SHP77 treated with DMSO at 0.1 percent for 48 hours (cell line): ENCODE data around the gene CDH23.

Source experiments
- DNase-seq: peaks from one replicate; lab custom pipeline; 2025; lab: John Stamatoyannopoulos, UW

CDH23 gene

DNA sequence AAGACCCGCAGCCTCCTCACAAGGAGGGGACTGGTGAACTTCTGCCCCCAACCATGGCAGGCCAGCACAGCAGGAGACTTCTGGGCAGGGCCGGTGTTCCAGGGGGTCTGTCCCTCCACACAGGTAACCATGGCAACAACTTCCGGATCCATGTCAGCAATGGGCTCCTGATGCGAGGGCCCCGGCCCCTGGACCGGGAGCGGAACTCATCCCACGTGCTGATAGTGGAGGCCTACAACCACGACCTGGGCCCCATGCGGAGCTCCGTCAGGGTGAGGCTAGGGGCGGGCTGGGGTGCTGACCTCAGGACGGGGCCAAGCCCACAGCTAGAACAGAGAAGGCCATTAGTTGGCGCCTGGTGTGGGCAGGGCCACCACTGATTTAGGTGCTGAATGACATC lies 328.5 kb downstream of the CDH23 start:
- DNase-seq, result no peak

DNA sequence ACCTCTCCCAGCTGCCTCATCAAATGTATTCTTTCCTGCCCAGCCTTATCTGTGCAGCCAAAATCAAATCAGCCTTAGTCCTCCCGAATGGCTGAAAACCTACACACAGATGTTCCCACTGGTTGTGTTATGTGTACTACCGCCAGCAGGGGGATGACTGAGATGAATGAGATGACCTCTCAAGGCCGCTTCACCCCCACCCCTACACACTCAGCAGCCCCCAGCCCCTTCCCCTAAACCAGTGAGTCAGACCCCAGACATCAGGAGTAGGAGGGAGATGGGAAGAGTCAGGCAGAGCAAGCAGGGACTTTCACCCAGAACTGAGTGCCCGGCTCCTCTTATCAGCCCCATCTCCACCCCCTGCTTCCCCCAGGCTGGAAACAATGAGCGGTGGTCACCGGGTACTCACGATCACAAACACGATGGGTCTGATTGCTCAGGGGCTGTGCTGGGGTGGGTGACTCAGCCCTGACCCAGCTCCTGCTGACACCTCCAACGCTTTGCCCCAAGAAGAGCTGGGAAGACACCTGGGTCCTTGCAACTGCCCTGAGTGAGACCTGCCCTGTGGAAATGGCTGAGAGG lies 329.4 kb downstream of the CDH23 start:
- DNase-seq, result no peak

DNA sequence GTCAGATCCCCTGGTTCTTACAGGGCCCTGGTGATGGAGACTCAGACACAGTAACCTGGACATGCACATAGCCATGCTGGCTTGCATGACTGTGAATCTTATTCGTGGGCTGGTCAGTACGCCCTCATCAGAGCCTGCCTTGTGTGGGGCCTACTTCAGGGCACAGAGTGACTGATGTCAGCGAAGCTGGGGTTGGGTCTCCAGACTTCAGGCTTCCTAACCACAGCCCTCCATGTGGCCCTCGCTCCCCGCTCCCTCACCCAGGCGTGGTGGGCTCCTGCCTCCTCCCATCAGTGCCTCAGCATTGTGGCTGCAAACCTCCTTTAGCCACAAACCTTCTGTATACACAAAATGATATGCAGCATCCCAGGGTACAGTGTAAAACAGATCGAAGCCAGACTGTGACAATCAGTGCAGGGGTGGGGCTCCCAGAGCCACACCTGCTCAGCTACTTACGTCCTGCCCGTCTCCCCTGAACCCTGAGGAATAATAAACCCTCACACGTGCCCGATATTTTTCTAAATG lies 329.9 kb downstream of the CDH23 start:
- no peak for DNase-seq

DNA sequence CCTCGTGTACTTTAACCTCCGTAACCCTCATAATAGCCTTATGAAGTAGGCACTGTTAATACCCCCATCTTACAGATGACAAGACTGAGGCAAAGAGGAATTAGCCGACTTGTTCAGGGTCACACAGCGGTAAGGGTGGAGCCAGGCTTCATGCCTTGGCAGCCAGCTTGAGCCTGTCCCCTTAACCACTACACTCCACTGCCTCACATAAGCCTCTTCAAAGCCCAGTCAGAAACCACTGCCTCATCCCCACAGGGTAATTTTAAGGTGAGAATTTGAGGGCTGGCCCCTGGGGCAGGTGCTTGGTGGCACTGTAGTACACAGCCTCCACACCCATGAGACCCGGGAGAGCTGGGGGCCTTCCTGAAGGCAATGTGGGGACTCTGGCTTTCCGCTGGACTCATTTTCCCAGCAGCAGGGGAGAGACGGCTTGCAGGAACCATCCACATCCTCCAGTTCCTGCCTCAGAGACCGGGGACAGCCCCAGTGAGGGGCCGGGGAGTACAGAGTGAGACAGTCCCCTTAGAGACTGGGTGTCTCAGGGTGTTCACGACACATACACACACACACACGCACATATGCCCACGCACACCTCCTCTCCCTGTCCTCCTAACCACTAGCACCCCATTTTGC lies 330.5 kb downstream of the CDH23 start:
- no peak for DNase-seq

DNA sequence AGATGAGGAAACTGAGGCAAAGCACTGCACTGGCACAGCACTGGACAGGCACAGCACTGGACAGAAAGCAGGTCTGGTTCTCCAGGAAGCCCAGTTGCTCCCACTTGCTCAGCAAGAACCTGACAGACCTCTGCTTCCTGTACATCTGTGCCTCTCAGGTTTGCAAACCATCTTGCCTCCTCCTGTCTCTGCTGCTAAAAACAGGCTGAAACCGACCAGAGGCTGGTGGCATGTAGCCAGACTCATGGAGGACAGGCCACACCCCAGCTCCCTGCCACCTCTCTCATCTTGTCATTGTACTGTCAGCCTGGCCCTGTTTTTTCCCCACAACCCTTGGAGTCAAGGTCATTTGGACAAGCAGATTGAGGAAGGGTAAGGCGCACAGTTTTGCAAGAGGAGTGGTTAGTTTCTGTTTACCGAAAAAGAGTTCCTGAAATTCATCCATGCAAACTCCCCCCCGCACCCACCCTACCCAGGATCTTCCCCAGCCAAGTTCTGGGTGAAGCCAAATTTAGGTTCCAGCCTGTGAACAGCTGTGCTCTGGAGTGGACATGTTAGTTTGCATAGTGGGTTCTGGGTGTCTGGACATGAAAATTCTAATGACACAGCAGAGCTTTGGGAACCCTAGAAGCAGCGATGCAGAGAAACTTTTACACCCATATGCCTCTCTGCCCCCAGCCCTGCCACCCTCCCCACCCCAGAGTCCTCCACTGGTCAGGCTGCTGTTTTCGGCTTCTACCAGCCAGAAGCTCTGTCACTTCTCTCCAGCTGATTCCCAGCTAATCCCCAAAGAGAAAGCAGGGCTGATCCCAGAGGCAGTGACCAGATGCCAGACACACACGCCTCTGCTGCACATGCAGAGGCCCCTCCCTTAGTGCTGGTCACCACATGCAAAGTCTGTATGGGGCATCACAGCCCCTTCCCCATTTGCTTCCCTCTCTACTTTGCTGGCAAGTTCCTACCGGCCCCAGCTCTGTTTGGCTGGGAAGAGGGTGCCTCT lies 331.3 kb downstream of the CDH23 start:
- no peak for DNase-seq

DNA sequence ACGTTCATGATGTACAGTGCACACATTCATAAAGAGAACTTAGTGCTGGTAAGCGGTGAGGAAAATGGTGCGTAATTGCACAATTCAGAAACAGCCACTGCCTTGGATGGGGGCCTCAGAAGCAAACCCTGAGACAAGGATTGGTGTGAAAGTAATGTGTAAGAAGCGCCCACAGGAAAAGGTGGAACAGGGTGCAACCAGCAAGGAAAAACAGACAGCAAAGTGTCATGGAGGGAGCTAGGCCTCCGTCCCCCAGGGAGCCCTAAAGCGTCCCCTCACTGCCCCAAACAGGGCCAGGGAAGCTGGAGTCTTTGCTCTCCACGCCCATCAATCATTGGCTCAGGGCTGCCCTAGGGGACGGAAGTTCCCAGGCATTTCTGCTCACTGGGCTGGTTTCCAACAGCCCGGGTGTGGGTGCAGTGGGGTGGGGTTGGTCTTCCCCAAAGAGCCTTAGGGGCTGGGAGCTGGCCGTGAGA lies 332.5 kb downstream of the CDH23 start:
- DNase-seq, result no peak

DNA sequence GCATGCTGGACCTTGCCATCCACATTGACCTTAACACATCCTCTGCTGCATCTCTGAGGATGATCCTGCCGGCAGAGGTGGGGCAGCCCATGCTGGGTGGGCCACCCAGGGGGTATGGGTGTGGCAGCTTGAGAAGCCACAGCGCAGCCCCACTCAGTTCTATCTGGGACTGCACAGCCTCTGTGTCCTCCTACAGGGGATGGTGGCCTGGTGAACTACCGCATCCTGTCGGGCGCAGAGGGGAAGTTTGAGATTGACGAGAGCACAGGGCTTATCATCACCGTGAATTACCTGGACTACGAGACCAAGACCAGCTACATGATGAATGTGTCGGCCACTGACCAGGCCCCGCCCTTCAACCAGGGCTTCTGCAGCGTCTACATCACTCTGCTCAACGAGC lies 335.1 kb downstream of the CDH23 start:
- DNase-seq, result no peak

DNA sequence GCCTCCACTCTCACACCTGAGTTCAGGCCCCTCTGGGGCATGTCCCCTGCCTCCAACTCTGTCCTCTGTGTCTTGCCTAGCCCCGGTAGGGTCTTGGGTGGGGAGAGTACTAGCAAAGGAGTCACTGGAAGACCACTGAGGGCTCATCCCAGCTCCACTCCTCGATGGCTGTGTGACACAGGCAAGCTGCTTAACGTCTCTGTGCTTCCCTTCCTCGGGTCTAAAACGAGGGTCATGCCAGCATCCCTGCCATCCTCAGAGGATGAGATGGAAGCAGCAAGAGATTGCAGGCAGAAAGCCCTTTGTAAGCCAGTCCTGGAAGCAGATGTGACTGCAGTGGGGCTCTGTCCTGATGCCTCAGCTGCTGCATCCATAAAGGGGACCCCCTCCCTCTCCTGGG lies 338.1 kb downstream of the CDH23 start:
- DNase-seq, result no peak

DNA sequence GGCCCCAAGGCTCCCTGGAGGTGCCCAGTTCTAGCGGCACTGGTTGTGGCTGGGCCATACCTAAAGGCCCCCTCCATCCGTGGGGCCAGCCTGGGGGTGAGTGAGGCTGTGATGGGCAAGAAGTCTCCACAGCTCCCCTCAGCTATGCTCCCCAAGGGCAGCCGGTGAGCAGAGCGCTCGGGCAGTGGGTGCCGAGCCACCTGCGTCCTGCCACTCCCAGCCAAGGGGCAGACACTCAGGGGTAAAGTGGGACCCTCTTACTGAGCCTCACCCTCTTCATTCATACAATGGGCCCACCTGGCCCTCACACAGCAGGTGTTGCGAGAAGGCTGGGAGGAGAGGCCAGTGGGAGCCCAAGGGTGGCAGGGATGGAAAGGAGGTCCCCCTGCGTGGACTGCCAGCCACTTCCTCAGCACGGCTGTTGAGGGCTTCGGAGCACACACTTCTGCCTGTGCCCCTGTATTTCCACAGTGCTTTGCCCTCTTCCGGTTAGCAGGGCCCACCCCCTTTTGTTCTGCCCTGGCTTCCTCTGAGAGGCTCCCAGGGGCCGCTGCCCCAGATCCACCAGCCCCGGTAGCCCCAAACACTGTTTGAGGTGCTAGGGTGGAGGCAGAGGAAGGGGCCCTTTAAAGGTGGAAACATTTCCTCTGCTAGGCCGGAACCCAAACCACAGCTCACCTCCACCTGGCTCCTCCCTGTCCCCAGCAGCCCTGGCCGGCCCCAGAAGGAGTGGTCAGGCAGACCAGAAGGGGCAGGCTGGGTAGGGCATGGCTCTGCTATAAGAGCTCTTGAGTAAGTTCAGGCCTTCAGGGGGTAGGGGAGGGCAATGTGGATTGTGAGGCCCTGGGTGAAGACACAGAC lies 339.2 kb downstream of the CDH23 start:
- DNase-seq, result no peak

DNA sequence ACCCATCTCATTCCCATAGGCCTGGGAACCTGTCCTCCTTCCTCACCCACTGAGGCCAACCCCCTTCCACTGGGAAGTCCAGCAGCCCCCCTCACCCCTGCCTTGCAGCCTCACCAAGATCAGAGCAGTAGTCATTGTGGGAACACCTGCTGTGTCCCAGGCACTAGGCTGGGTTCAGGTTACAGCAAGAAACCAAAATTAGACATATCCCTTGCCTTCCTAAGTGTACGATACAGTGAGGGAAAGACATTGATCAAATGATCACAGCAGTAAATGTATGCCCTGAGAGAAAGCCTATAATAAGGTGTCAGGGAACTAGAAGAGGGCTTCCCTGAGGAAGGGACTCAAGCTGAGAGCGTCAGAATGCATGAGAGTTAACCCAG lies 339.8 kb downstream of the CDH23 start:
- no peak for DNase-seq

DNA sequence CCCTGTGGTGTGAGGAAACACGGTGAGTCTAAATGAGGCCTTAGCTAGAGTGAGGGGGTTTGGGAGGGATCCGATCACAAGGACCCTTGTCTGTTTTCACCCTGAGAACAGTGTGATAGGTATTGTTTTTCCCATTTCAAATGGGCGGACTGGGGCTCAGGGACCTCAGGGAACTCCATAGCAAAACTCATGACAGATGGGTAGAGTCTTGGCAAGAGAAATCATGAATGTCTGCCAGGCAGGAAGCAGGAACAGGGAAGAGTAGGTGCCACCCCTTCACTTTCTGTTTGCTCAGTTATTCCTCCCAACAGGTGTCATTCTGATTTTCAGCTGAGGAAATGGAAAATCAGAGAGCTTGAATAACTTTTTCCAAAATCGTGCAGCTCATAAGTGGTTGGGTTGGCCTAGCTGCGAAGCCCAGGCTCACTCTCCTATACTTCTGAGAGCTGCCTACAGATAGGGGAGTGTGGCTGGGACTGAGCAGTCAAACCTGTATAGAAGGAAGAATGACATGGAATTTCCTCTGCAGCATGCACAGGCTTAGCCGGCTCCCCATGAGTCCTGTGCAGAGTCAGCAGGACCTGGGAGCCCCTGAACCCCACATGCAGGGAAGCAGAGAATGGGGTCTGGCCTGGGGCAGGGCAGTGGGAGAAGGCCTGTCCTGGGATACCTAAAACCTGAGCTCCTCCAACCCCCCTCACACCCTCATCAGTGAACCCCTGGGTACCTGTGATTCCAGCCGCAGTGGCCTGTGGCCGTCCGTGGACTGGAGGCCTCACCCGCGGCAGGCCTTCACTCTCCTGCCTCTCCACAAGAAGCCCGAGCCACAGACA lies 340.5 kb downstream of the CDH23 start:
- DNase-seq, result no peak

DNA sequence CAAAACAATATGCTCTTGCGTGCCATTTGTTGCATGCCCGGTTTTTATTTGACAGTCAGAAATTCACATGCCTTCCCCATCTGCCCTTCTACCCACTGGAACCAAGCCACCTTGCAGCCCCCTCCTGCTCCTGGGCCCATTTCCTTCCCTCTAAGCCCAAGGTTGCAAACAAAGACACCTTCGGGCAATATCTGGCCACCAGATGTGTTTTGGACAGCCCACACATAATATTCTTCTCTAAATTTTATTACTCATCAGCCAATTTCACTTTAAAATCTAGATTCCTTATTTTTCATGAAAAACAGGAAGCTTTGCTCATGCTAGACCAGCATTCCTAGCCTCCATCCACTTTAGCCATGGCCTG lies 341.1 kb downstream of the CDH23 start:
- no peak for DNase-seq

DNA sequence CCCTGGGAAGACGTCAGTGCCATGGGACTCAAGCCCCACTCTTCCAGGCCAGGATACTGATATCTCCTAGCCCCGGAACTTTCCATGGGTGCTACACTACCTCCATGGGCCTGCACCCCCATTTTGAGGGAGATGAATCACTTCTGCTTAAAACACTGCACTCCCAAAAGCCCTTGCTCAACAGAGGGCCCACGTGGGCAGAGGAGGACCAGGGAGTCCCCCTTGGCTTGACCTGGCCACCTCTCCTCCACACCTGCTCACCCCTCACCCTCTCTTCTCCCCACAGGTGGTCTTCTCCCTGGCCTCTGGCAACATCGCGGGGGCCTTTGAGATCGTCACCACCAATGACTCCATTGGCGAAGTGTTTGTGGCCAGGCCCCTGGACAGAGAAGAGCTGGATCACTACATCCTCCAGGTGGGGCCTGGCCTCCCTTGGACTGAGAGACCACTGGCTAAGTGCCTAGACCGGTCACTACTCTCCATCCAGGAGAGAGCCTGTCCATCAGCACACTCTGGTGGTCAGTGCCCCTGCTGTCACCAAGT lies 342.7 kb downstream of the CDH23 start:
- DNase-seq, result no peak

DNA sequence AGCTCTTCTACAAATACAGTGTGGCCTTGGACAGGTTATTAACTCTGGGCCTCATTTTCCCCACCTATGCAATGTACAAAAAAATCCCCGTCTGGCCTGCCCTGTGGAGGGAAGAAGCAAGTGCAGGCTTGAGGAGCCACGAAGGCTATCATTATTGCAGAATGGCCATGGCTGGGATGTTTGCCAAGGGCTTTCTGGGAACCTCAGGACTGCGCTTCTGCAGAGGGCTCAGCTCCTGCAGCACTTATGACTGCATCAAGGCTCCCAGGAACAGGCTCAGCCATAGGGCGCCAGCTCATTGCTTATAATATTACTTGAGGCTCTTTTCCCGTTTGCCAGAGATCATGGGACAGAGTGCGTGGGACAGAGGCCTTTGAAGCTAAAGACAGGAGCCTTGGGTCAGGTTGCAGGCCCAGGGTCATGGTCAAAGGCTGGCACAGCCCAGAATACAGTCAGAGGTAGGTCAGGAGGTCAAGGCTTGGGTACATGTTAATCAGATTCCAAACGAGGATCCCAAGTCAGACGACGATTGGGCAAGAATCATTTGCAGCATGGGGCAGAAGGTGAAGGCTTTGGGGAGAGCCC lies 343.4 kb downstream of the CDH23 start:
- DNase-seq, result no peak

DNA sequence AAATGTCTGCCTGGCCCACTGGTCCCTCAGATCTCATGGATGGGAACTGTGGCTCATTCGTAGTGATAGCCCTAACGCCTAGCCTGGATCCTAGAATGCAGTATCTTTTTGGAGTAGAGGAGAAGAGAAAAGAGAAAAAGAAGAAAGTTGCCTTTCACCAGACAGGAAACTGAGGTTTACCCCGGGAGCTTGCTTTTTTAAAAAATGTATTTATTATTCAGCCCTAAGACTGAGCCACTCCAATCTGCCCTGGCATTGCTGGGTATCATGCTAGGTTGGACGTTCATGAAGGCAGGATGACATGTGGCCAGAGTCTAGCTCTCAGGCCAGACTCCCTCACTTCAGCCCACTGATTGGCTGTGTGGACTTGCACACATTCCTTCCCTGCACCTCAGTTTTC lies 344.3 kb downstream of the CDH23 start:
- DNase-seq, result no peak

DNA sequence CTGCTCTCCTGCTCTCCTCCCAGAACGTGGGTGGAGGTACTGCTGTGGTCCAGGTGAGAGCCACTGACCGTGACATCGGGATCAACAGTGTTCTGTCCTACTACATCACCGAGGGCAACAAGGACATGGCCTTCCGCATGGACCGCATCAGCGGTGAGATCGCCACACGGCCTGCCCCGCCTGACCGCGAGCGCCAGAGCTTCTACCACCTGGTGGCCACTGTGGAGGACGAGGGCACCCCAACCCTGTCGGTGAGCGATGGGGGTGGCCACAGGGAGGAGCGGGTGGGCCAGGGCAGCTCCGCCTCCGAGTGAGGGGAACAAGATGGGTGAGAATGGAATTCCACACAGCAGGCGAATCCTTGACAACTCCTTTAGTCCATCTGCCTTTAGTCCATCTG lies 345.0 kb downstream of the CDH23 start:
- no peak for DNase-seq

DNA sequence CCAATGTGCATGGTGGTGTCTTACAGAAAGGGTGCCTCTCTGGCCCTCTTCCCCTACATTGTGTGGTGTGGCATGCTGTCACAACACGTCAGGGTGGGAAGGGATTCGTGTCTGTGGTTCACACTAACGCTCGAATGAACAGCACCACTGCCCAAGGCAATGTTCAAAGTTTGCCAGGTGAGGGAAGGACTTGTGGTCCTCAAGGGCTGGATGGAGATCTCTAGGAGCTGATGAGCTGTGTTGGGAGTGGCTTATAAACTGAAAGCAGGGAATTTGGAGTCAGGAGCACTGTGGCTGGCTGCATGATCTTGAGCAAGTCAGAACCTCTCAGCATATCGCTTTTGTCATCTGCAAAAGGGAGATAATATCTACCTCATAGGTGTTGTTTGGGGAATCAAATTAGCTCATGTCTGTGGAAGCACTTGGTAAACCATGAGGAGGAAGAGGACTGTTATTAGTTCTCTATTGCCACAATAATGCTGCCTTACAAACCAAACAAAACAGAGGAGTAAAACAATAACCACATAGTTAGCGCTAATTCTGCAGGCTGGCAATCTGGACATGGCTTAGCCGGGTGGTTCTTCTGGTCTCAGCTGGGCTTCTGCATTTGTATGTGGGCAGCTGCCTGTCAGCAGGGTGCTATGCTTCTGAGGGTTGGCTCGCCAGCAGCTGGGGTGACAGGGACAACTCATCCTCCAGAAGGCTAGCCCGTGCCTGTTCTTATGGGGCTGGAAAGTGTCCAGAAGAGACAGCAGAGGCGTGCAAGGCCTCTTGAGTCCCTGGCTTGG lies 345.8 kb downstream of the CDH23 start:
- DNase-seq, result no peak

DNA sequence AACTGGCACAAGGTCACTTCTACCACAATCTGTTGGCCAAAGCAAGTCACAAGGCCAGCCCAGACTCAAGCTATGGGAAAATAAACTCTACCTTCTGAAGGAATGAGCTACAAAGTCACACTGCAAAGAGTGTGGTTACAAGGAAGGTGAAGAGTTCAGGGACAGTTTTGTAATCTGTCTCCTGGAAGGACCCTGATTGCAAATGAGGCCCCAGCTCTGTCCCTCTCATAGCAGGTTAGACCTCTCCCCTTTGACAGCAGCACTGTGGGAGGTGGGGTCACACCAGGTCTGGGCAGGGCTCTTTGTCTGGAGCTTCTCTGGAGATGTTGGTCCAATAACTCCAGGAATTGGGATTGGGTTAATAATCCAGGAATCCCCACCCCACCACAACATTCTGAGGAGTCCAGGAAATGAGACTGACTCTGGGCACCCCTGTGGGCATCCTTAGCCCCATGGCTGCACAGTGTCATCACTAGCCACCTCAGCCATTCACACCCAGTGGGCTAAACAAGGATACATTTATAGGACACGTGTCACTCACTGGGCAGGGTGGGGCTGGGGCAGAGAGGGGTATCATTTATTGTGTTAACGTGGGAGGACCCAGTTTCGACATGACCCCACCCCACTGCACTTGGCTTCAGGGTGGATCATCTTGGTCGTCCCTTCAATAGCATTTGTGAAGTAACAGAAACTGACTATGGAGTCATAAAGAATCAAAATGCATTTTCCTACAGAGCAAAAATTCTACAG lies 346.5 kb downstream of the CDH23 start:
- no peak for DNase-seq

DNA sequence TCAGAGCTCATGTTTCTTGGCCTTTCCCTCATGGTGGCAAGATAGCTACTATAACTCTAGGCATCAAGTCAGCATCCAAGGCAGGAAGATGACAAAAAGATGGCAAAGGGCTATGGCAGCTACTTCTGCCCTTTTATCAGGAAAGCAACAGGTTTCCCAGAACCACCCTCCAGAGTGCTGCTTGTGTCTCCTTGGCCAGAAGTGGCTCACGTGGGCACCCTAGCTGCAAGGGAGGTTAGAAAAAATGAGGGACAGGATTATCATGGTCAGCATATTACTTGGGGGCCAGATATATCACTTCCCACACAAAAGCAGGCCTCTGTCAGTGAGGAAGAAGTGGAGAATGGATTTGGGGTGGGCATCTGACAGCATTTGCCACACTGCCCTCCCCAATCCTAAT lies 347.1 kb downstream of the CDH23 start:
- DNase-seq, result no peak
